Measurements from ENCODE around the gene DNAH2.

Gene DNAH2

GRCh38 chr17:7707858-7708750 lies 9.4 kb upstream of the DNAH2 start:
- H3K4me3 ChIP-seq (replicated peaks; ENCODE audit: low read depth, low read length): no peak overlapping the region
- TF ChIP-seq CTCF (IDR thresholded peaks at IDR 0.05; ENCODE audit: low read length, missing control alignments): no peak
- DNase-seq (ENCODE audit: low read depth): no peak

GRCh38 chr17:7709031-7709430 lies 8.5 kb upstream of the DNAH2 start:
- DNase-seq (ENCODE audit: low read depth): no peak
- no peak overlapping the region for H3K4me3 ChIP-seq (replicated peaks; ENCODE audit: low read depth, low read length)
- TF ChIP-seq CTCF (IDR thresholded peaks at IDR 0.05; ENCODE audit: low read length, missing control alignments): no peak

GRCh38 chr17:7710301-7710700 lies 7.2 kb upstream of the DNAH2 start:
- no peak for TF ChIP-seq CTCF (IDR thresholded peaks at IDR 0.05; ENCODE audit: low read length, missing control alignments)
- DNase-seq (ENCODE audit: low read depth): no peak
- H3K4me3 ChIP-seq (replicated peaks; ENCODE audit: low read depth, low read length): no peak overlapping the region

- no peak for DNase-seq (ENCODE audit: low read depth)
- H3K4me3 ChIP-seq (replicated peaks; ENCODE audit: low read depth, low read length): no peak overlapping the region
- TF ChIP-seq CTCF (IDR thresholded peaks at IDR 0.05; ENCODE audit: low read length, missing control alignments): no peak
These were observed 6.3 kb upstream of the DNAH2 start for GRCh38 chr17:7711051-7711755.

GRCh38 chr17:7712111-7712771 lies 5.3 kb upstream of the DNAH2 start:
- H3K4me3 ChIP-seq (replicated peaks; ENCODE audit: low read depth, low read length): no peak overlapping the region
- DNase-seq (ENCODE audit: low read depth): no peak
- no peak for TF ChIP-seq CTCF (IDR thresholded peaks at IDR 0.05; ENCODE audit: low read length, missing control alignments)

GRCh38 chr17:7713782-7714181 lies 3.8 kb upstream of the DNAH2 start:
- DNase-seq (ENCODE audit: low read depth): no peak
- no peak overlapping the region for H3K4me3 ChIP-seq (replicated peaks; ENCODE audit: low read depth, low read length)
- no peak for TF ChIP-seq CTCF (IDR thresholded peaks at IDR 0.05; ENCODE audit: low read length, missing control alignments)
